Measurements from ENCODE around the gene CFAP100.

GRCh38 chr3:126414961-126415660 lies 20.4 kb downstream of the CFAP100 start:
- TF ChIP-seq FOXP2 (optimal IDR thresholded peaks at IDR 0.05; ENCODE audit: borderline replicate concordance, extremely low read depth, extremely low read length, insufficient read depth): no peak
- no peak for TF ChIP-seq POLR2AphosphoS5 (IDR thresholded peaks at IDR 0.05; ENCODE audit: low read depth, low read length)
- TF ChIP-seq, protein P1, sequence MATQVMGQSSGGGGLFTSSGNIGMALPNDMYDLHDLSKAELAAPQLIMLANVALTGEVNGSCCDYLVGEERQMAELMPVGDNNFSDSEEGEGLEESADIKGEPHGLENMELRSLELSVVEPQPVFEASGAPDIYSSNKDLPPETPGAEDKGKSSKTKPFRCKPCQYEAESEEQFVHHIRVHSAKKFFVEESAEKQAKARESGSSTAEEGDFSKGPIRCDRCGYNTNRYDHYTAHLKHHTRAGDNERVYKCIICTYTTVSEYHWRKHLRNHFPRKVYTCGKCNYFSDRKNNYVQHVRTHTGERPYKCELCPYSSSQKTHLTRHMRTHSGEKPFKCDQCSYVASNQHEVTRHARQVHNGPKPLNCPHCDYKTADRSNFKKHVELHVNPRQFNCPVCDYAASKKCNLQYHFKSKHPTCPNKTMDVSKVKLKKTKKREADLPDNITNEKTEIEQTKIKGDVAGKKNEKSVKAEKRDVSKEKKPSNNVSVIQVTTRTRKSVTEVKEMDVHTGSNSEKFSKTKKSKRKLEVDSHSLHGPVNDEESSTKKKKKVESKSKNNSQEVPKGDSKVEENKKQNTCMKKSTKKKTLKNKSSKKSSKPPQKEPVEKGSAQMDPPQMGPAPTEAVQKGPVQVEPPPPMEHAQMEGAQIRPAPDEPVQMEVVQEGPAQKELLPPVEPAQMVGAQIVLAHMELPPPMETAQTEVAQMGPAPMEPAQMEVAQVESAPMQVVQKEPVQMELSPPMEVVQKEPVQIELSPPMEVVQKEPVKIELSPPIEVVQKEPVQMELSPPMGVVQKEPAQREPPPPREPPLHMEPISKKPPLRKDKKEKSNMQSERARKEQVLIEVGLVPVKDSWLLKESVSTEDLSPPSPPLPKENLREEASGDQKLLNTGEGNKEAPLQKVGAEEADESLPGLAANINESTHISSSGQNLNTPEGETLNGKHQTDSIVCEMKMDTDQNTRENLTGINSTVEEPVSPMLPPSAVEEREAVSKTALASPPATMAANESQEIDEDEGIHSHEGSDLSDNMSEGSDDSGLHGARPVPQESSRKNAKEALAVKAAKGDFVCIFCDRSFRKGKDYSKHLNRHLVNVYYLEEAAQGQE (IDR thresholded peaks at IDR 0.05; ENCODE audit: insufficient read depth in 1 of 2, low read depth in 2 of 2, low read length in 2 of 2): no peak
- no peak for TF ChIP-seq TAF1 (IDR thresholded peaks at IDR 0.05; ENCODE audit: borderline replicate concordance, insufficient read depth, low read length)
